SK-N-SH treated with all-trans-retinoic acid at 6 μM for 48 hours (cell line): ENCODE measurements around the gene CTCF.

Source experiments
- ARNTL ChIP-seq: fragments of 450-650 bp; formaldehyde crosslinking; IDR thresholded peaks from 2 replicates; pipeline ENCODE4 v1.5.0; 2020; ENCODE audit warnings: low read depth, mild to moderate bottlenecking, moderate library complexity, borderline replicate concordance
- CSDC2 ChIP-seq: fragments of 250-450 bp; sonication (Bioruptor Pico); IDR thresholded peaks from 2 replicates; pipeline ENCODE4 v1.5.0; 2020; ENCODE audit warnings: mild to moderate bottlenecking, moderate library complexity
- CSRNP3 ChIP-seq: fragments of 250-450 bp; sonication (Bioruptor Pico); IDR thresholded peaks from 2 replicates; pipeline ENCODE4 v1.5.1; 2021; ENCODE audit warnings: mild to moderate bottlenecking, moderate library complexity
- POU6F1 ChIP-seq: fragments of 250-450 bp; sonication (Bioruptor Pico); IDR thresholded peaks from 2 replicates; pipeline ENCODE4 v1.8.0; 2021; ENCODE audit warnings: low read depth, mild to moderate bottlenecking, moderate library complexity, borderline replicate concordance
- RARB ChIP-seq: fragments of 250-450 bp; sonication (Bioruptor Pico); IDR thresholded peaks from 2 replicates; pipeline ENCODE4 v1.8.0; 2021; ENCODE audit warnings: mild to moderate bottlenecking, moderate library complexity
- TOX ChIP-seq: fragments of 250-450 bp; sonication (Bioruptor Pico); IDR thresholded peaks from 2 replicates; pipeline ENCODE4 v1.8.0; 2021; ENCODE audit warnings: mild to moderate bottlenecking, moderate library complexity, borderline replicate concordance
- ZFP3 ChIP-seq: fragments of 250-450 bp; sonication (Bioruptor Pico); IDR thresholded peaks from 2 replicates; pipeline ENCODE4 v1.5.0; 2020; ENCODE audit warnings: mild to moderate bottlenecking, moderate library complexity
- ZFP30 ChIP-seq: fragments of 450-650 bp; formaldehyde crosslinking; IDR thresholded peaks from 2 replicates; pipeline ENCODE4 v1.5.0; 2022; ENCODE audit warnings: mild to moderate bottlenecking, moderate library complexity
- ZNF70 ChIP-seq: fragments of 450-650 bp; formaldehyde crosslinking; IDR thresholded peaks from 2 replicates; pipeline ENCODE4 v1.5.0; 2020; ENCODE audit warnings: mild to moderate bottlenecking, moderate library complexity
- ZNF8 ChIP-seq: fragments of 450-650 bp; formaldehyde crosslinking; IDR thresholded peaks from 2 replicates; pipeline ENCODE4 v1.5.0; 2020; ENCODE audit warnings: mild to moderate bottlenecking, moderate library complexity
- TF ChIP-seq, protein P1 (sequence below): fragments of 250-450 bp; sonication (Bioruptor Pico); IDR thresholded peaks from 2 replicates; pipeline ENCODE4 v1.5.1; 2020; ENCODE audit warnings: low read depth, mild to moderate bottlenecking, moderate library complexity
- TF ChIP-seq, protein P2 (sequence below): fragments of 250-450 bp; sonication (Bioruptor Pico); IDR thresholded peaks from 2 replicates; pipeline ENCODE4 v1.8.0; 2020; ENCODE audit warnings: mild to moderate bottlenecking, moderate library complexity, borderline replicate concordance

GRCh38 chr16:67517661-67518423 lies 44.5 kb upstream of the CTCF start:
- no peak for TF ChIP-seq RARB (CRISPR knock-in tag)
- TF ChIP-seq, protein P1, sequence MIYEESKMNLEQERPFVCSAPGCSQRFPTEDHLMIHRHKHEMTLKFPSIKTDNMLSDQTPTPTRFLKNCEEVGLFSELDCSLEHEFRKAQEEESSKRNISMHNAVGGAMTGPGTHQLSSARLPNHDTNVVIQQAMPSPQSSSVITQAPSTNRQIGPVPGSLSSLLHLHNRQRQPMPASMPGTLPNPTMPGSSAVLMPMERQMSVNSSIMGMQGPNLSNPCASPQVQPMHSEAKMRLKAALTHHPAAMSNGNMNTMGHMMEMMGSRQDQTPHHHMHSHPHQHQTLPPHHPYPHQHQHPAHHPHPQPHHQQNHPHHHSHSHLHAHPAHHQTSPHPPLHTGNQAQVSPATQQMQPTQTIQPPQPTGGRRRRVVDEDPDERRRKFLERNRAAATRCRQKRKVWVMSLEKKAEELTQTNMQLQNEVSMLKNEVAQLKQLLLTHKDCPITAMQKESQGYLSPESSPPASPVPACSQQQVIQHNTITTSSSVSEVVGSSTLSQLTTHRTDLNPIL = no peak
- TF ChIP-seq, protein P2, sequence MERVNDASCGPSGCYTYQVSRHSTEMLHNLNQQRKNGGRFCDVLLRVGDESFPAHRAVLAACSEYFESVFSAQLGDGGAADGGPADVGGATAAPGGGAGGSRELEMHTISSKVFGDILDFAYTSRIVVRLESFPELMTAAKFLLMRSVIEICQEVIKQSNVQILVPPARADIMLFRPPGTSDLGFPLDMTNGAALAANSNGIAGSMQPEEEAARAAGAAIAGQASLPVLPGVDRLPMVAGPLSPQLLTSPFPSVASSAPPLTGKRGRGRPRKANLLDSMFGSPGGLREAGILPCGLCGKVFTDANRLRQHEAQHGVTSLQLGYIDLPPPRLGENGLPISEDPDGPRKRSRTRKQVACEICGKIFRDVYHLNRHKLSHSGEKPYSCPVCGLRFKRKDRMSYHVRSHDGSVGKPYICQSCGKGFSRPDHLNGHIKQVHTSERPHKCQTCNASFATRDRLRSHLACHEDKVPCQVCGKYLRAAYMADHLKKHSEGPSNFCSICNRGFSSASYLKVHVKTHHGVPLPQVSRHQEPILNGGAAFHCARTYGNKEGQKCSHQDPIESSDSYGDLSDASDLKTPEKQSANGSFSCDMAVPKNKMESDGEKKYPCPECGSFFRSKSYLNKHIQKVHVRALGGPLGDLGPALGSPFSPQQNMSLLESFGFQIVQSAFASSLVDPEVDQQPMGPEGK (CRISPR knock-in tag) = no peak
- no peak for TF ChIP-seq ZFP3 (CRISPR knock-in tag)
- no peak for TF ChIP-seq TOX (CRISPR knock-in tag)
- no peak for TF ChIP-seq CSRNP3
- TF ChIP-seq ZNF8 (CRISPR knock-in tag) = no peak
- no peak for TF ChIP-seq POU6F1 (CRISPR knock-in tag)
- no peak for TF ChIP-seq ZNF70
- no peak for TF ChIP-seq CSDC2 (CRISPR knock-in tag)
- TF ChIP-seq ZFP30 (CRISPR knock-in tag) = no peak
- TF ChIP-seq ARNTL (CRISPR knock-in tag) = no peak
